Tibial nerve (tissue), 4 donors: ENCODE measurements around the gene ERCC3.

Source experiments
- EP300 ChIP-seq, 2 donors: sonication (generic); formaldehyde crosslinking; IDR thresholded peaks; one replicate each; pipeline ENCODE4 v1.6.1; 2017; ENCODE audit warnings: antibody characterized with exemption in 2 of 2, mild to moderate bottlenecking in 1 of 2
- TF ChIP-seq, protein P1 (sequence below), 5 experiments: fragments of 200-600 bp in 3 of 5; fragments of 450-650 bp in 2 of 5; sonication (generic) in 3 of 5; IDR thresholded peaks; one replicate each; pipeline ENCODE4 v1.5.1; 2016 to 2019; ENCODE audit warnings: antibody characterized with exemption in 5 of 5, mild to moderate bottlenecking in 3 of 5, moderate library complexity in 2 of 5

DNA sequence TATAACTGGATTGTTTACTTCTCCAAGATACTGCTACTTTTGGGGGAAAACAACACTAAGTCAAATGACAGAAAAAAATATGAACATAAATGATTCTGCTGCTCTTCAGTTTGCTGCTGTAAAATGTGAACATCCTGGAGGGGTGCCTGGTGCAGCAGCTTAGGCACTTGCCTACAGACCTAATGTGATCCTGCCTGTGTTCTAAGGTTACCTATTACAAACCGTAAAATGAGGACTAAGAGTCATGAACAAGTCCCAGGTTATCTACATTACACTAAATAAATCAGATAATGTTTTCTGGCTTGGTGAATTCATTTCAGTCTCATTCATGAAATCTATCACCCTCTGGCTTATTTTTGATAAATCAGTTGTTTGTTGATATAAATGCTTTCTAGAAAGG is 38.4 kb upstream of the ERCC3 start:
- TF ChIP-seq, protein P1, sequence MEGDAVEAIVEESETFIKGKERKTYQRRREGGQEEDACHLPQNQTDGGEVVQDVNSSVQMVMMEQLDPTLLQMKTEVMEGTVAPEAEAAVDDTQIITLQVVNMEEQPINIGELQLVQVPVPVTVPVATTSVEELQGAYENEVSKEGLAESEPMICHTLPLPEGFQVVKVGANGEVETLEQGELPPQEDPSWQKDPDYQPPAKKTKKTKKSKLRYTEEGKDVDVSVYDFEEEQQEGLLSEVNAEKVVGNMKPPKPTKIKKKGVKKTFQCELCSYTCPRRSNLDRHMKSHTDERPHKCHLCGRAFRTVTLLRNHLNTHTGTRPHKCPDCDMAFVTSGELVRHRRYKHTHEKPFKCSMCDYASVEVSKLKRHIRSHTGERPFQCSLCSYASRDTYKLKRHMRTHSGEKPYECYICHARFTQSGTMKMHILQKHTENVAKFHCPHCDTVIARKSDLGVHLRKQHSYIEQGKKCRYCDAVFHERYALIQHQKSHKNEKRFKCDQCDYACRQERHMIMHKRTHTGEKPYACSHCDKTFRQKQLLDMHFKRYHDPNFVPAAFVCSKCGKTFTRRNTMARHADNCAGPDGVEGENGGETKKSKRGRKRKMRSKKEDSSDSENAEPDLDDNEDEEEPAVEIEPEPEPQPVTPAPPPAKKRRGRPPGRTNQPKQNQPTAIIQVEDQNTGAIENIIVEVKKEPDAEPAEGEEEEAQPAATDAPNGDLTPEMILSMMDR (IDR thresholded peaks at IDR 0.05), result no peak
- TF ChIP-seq EP300 (IDR thresholded peaks at IDR 0.05), result no peak
